HG03354 (cell line): Measurements from ENCODE around the gene ATP6V0D1.
"Not testable (repeated sequence)": the region's sequence is repeated elsewhere in the genome, so short reads cannot be mapped to it uniquely, and the experiment has no call there.

Source experiments
- ATAC-seq: cut with Tn5 transposase; IDR thresholded peaks from one replicate; pipeline ENCODE4 v1.9.1; 2021; ENCODE audit warnings: mild to moderate bottlenecking; ENCODE audit not compliant: unreplicated experiment, poor library complexity, severe bottlenecking

ATP6V0D1 gene

DNA sequence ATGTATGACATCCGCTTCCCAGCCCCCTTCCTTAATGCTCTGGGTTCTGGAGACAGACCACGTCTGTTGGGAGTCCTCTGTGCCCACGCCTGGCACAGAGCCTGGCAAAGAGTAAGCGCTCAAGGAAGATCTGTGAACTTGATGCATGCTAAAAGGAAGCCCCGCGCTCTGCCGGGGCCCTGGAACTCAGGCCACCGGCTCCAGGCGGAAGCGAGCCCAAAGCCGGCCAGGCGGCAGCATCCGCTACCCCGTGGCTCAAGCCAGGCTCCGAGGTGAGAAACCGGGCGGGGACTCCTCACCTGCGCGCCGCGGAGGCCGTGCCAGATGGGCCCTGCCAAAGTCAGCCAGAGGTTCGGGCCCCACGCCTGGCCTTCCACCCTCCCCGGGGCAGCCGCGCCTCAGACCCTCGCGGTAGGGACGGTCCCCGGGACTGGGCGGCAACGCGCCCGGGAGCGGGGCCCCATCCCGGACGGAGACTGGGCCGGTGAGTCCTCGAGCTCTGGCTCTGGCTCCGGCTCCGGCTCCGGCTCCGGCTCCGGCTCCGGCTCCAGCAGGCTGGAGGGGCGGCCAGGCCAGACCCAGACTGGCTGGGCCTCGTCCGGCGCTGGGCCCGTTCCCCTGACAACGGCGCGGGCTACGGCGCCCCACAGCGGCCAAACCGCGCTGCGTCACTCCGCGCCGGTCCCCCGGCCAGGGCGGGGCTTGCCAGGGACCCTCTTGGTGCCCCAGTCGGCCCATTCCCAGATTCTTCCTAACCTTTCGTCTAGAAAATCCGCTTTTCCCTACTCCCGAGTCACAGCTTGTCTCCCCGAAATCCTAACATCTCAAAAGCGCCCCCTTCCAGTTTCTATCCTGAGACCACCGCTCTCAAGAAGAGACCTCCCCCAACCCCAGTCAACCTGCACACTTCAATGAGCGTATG lies 64.8 kb downstream of the ATP6V0D1 start, which contains the start of gene ZDHHC1:
TSS of gene ZDHHC1 (minus strand) at position 606 of the 922 bp plus-strand sequence. CDS start 8,702 bp downstream, outside the sequence.
- peak; percentile 80 for ATAC-seq

DNA sequence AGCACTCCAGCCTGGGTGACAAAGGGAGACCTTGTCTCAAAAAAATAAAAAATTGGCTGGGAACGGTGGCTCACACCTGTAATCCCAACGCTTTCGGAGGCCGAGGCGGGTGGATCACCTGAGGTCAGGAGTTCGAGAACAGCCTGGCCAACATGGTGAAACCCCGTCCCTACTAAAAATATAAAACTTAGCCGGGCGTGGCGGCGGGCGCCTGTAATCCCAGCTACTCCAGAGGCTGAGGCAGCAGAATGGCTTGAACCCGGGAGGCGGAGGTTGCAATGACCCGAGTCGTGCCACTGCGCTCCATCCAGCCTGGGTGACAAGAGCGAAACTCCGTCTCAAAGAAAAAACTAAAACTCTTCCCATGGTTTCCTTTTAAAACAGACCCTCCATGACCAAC lies 65.5 kb downstream of the ATP6V0D1 start:
- ATAC-seq: not testable (repeated sequence)

DNA sequence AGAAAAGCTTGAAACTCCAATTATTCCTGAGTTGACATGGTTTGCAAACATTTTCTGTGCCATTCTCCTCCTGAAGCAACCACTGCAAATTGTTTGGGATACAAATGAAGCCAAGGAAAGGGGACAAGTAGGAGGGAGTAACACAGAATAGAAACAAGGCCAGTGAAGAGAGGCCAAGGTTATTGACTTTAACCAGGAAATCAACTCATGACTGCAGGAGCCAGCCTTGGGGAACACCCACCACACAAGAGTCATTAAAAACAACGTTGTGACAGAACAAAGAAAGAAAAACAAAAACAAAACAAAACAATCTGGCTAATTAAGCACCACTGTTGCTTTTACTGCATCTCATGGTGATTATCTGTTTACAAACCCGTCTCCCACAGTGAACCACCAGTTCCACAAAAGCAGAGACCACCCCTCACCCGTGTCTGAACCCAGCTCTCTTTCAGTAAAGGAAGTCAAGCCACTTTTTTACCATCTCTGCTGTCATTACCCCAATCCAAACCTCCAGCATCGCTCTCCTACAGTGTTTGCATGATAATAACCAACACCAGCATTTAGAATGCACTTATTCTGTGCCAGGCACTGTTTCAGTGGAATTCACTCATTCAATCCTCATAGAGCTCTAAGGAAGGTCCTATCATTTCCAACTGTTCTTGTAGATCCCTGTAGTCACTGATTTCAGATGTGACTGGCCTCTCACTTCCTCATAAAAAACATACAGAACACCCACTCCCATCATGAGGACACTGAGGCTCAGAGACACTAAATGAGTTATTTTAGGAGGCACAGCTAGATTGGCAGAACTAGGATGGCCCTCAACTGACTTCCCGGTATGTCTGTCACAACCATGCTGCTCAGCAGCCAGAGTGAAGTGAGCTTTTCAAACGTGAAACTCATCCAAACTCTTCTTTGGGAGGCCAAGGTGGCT lies 66.7 kb downstream of the ATP6V0D1 start:
- no peak for ATAC-seq

DNA sequence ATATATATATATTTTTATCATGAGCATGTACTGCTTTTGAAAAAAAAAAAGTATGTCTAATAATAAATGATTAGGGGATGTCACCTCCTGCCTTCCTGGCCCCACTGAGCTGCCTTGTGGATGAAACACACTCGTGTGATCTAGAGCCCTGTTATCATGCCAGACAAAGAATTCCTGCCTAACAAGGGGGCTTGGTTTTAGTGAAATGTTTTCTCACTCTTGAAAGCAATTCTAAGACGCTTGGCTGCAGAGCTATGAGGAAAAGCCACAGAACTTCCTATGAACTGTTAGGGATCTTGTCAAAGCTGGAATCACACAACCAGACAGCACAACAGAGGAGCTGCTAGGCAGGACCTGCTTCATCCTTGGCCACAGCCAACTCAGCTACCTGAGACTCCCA lies 68.7 kb downstream of the ATP6V0D1 start:
- no peak for ATAC-seq

DNA sequence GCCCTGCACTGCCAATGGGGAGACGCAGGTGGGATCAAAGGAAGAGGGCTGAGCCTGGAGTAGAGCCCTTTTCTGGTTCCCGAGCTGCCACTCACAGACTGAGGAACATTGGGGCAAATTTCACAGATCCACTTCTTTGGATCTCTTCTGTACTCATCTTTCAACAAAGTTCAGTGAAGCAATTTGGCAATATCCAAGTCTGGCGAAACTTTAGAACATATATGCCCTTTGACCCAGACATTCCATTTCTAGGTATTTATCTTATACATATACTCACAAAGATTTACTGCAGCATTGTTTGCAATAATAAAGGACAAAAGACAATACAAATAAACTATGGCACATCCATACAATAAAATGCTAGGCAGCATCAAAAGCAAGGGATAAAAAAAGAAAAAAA lies 69.6 kb downstream of the ATP6V0D1 start:
- ATAC-seq: no peak

DNA sequence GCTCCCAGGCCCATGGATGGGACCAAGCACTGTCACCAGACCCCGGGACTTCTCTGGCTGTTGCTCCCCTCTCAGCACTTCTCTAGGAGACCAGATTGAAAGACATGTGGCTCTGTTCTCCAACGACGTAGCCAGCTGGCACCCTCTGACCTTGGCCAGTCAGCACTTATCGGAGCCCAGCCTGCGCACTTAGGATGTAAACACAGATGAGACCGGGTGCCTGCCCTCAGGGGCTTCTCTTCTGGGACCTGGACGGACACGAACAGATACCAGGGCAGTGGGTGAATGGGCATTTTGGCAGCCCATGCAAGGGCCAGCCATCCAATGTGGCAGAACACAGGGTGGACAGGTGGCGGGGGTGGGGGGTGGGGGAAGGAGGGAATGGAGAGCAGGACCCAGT lies 71.3 kb downstream of the ATP6V0D1 start:
- no peak for ATAC-seq

DNA sequence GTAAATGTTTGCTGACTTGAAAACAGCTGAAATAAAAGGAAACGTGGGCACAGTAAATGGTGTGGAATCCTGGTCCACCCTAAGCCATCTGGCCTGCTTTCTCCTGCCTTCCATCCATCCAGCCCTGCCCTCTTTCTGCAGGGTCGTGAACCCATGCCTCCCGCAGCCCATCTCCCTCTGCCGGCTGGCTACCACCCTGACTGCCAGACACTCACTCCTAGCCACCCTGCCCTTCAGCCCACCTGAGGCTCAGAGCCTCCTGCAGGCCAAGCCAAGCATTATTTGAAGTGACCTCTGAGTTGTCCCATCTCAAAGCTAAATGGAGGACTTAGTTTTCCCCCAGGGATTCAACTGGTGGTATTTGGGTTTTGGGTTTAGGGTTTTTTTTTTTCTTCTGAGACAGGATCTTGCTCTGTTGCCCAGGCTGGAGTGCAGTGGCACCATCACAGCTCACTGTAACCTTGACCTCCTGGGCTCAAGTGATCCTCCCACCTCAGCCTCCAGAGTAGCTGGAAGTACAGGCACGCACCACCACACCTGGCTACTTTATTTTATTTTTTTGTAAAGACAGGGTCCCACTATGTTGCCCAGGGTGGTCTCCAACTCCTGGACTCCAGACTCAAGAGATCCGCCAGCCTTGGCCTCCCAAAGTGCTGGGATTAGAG lies 73.0 kb downstream of the ATP6V0D1 start:
- ATAC-seq: no peak

DNA sequence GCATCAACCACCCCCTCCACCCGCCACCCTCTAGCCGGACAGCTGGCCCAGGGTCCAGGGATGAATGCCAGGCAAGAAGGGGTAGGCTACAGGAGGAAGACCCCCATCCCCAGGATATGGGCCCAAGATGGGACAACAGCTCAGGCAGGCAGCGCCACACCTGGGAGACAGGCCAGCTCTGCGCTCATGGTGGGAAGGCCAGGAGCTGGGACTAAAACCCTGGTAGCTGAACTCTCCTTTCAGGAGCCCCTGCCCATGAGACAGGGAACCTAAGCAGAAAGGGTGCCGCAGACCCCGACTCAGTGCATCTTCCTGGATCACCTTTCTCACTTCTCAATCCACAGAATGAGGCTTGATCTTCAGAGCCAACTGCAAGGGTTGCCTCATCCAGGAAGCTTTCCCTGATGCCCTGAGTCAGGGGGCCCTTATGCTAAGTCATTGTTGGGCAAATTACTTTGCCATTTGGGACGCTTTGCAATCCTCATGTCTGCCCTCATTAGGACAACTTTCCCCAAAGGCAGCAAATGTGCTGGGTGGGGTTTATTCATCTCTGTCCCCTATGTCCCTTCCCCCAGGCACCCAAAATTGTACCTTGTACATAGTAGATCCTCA lies 73.7 kb downstream of the ATP6V0D1 start:
- ATAC-seq: no peak

DNA sequence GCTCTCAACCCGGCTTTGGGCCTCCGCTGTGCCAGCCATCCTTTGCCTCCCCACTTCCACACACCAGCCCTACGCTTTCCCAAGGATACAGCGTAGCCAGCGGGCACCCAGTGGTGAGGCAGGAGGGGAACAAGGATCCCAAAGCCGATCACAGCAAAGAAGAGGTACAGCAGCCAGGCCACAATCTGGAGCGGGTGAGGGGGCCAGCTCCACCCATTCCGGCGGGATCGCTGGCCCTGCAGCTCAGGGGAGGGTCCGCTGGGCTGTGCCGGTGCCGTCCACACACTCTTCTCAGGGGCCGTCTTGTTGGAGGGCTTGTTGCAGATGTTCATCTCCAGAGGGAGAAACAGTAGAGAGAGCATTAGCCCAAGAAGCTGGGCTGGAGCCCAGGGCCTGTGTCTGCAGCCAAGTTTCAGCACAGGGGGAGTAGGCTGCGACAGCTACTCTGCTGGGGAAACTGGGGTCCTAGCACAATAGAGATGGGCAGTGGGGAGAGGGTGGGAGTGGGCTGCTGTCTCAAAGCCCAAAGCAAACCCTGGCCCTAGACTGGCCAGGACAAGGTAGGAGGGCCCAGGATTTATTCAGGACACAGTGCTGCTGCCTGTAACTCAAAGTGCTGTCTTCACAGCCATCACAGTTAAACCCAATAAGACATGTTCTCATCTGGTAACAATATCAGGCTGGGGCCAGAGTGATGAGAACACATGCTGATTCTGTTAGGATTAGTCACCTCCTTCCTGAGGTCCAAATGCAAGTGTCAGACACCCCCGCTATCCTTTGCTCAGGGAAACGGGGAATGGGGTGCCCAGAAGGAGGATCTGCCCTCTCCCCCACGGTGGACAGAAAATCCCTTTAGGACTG lies 74.6 kb downstream of the ATP6V0D1 start:
- ATAC-seq: no peak

DNA sequence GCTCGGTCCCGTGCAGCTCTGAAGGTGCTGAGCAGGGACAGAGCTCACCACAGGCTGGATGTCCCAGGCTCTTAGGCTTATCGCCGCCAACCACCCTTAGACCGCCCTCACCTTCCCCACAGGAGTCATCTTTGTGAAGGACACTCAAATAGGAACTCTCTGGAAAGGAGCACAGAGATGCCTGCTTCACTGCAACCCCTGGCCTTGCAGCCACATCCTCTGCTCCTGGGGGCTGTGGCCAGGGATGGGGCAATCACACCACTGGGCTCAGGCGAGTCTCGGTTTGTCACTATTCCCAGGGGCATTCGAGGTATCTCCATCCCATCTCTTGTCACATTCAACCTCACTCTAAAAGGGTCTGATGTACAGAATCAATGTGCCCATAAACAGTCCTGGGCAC lies 75.6 kb downstream of the ATP6V0D1 start:
- no peak for ATAC-seq

DNA sequence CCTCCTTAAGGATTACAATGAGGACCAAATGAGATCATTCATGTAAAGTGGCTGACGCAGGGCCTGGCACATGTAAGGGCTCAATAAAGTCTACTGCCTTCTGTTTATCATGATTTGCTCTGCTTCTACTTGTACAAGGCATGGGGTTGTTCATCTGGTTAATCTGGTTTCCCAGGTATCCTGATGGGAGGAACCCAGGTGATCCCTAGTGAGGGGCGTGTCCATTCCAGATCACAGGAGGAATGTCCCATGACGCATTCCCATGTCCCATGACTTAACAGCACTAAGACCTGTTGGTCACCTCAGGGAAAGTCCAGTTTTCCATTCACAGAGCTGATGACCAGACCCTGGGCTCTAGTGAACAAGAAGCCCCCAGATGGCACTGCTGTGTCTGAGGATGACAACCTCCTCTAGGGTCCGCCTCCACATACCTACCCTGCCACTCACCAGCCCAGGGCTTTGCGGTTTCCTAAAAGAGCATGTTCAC lies 76.2 kb downstream of the ATP6V0D1 start:
- ATAC-seq: no peak

DNA sequence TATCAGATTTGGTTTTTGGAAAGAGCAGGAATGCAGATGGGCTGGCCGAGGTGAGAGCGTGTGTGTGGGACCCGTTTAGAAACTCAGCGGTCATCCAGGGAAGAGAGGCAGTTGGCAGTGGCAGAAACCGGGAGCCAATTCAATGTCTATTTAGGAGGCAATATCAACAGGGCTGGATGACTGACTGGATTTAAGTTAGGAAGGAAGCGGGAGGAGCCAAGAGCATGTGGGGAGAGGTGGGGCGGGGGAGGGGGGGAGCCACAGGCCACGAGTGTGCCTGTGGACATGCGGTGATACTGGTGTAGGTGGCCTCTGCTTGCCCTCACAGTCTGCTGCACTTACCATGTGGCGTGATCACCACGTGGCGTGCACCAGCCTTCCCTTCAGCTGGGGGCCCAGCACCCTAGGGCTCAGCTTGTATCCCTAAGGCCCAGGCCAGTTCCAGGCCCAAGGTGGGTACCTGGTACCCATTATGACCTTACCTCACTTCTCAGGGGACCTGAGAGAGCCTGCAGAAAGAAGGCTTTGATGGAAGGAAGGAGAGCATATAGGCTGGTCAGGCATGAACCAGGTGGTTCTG lies 76.9 kb downstream of the ATP6V0D1 start:
- no peak for ATAC-seq

DNA sequence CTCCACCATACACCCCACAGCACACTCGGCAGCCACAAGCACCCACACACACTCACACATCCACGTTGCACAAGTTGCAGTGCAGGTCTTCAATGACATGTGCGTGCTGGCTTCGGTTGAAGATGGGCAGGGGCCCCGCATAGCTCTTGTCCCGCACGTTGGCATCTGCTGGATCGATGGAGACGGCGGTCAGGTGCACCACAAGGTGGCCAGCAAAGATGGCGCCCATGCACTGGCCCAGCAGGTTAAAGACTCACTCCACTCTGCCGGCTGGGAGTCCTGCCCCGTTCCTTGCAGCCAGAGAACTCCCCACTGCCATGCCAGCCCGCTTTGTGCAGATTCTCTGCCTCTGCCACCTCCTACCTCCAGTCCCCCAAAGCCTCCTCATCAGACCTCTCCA lies 80.1 kb downstream of the ATP6V0D1 start:
- ATAC-seq: no peak

DNA sequence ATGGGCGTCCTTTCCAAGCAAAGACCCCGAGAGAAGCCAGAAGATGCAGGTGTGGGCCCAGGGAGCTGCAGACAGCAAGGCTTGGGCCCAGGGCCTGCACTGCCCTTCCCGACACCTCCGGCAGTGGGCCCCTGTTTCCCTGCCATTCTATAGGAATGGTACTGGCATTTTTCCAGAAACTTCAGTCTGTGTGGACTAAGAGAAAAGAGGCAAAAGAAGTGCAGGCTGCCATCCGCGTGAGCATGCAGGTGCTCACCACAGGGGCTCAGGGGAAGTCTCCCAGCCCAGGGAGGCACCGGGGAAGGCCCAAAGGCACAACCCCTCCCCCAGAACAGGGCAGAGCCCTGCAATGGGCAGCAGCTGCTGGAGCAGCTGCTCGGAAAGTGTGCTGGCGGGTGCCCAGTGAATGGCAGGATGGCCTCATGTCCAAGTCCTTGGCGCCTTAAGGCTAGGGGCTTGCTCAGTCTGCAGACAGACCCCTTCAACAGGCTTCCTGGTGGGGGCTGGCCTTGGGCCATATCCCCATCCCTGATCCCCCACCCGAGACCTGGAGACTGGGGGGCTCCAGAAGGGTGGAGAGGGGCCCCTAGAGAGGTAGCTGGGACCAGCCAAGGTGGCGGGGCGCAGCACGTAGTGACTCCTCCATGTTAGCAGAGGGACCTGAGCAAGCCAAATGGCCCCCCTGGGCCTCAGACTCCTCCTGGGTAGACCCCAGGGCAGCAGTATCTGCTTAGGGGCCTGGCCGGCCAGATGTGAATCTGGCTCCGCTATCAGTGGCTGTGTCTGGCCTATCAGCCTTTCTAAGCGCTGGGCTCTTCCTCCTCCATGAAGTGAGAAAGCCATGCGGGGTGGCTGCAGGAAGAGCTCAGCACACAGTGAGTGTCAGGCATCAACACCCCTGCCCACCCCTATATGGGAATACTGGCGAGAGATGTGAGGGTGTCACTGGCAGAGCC lies 80.9 kb downstream of the ATP6V0D1 start:
- ATAC-seq: no peak

DNA sequence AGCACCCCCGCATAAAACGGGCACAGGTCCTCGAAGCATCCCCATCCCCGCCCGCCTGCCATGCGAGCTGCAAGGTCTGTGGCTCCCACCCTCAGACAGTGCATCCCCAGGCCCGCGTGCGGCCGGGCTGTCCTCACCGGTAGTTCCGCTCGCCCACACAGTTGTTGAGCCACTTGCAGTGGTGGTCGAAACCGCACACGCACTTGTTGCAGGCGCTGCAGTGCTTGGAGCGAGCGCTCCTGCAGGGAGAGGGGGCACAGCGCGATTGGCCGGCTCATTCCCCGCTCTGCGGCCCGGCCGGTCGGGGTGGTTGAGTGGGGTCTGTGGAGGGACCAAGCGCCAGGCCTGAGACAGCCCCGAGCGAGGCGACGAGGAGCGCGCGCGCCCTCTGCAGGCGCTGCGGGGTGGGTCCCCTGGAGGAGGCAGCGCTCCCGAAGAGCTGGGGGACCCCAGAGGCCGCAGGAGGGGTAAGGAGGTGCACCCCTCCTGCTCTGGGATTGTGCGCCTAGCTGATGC lies 81.7 kb downstream of the ATP6V0D1 start:
- ATAC-seq: no peak

DNA sequence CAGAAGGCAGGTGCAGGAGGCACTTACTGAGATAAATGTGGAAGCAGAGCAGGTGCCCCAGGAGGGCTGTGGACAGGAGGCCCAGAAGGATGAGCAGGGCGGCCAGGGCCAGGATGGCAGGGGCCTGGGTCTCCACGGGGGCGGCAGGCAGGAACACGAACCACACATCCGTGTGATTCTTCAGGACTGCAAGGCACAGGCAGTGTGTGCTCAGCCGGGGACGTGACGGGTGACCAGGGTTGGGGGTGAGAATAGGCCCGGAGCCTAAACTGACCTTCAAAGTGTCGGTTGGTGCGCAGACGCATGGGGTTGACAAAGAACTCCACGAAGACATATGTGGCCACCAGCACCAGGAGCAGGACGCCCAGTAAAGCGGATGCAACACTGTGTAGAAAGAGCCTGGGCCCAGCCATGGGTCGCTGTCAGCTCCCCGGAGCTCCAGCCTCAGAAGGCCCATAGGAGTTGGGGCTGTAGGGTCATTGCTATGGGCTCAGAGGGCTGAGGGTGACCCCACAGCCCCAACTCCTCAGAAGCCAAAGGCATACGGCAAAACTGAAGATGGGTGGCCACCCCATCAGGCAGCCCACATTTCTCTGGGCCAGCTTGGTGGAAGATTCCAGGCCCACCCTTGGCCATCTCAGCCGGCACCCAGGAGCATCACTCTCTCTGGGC lies 82.3 kb downstream of the ATP6V0D1 start:
- ATAC-seq: no peak
